Gastroesophageal sphincter (tissue), 3 donors: ENCODE measurements around the gene SIX2.

ENCODE experiments used
- CTCF ChIP-seq, 4 experiments: fragments of 200-600 bp in 2 of 4; fragments of 450-650 bp in 2 of 4; sonication (generic) in 1 of 4; IDR thresholded peaks; one replicate each; pipeline ENCODE4 v1.5.1; 2017 to 2019; ENCODE audit warnings: antibody characterized with exemption in 4 of 4, mild to moderate bottlenecking in 2 of 4, moderate library complexity in 2 of 4
- POLR2A ChIP-seq, 2 donors: fragments of 450-650 bp; IDR thresholded peaks; one replicate each; pipeline ENCODE4 v1.6.1; 2017; ENCODE audit warnings: antibody characterized with exemption in 2 of 2, mild to moderate bottlenecking in 2 of 2, moderate library complexity in 1 of 2

GRCh38 chr2:45020439-45020838, 11.2 kb upstream of the SIX2 start:
- TF ChIP-seq CTCF (IDR thresholded peaks at IDR 0.05), result no peak
- no peak for TF ChIP-seq POLR2A (IDR thresholded peaks at IDR 0.05)
